Spleen (tissue), 11 donors: ENCODE results near the gene DMD. TPM values are rescaled to one million over a fixed set of nuclear protein-coding genes. Genes with fewer than 3 reads are reported as not detected.

Experiments used
- DNase-seq: peaks from one replicate; pipeline ENCODE4 v3.0.0-alpha.2; 2020
- H3K27ac ChIP-seq, 8 donors: fragments of 200-600 bp; sonication (generic) in 7 of 8; 1 replicate in 4 of 8; 2 replicates in 4 of 8; pipeline versions ENCODE4 v1.5.0 to v1.8.0; 2016 to 2021; ENCODE audit warnings: inconsistent platforms in 4 of 8, mild to moderate bottlenecking in 4 of 8, moderate library complexity in 1 of 8
- H3K27me3 ChIP-seq, 7 donors: fragments of 200-600 bp; sonication (generic) in 6 of 7; replicated peaks in 1 of 7; 1 replicate in 4 of 7; 2 replicates in 3 of 7; pipeline versions ENCODE4 v1.5.0 to v1.8.0; 2016 to 2021; ENCODE audit warnings: inconsistent platforms in 3 of 7, mild to moderate bottlenecking in 1 of 7
- H3K36me3 ChIP-seq, 6 donors: fragments of 200-600 bp; sonication (generic) in 5 of 6; 1 replicate in 4 of 6; 2 replicates in 2 of 6; pipeline versions ENCODE4 v1.5.0 to v1.8.0; 2016 to 2021; ENCODE audit warnings: inconsistent platforms in 2 of 6
- H3K4me1 ChIP-seq, 6 donors: fragments of 200-600 bp; sonication (generic) in 5 of 6; 1 replicate in 3 of 6; 2 replicates in 3 of 6; pipeline versions ENCODE4 v1.5.0 to v1.8.0; 2016 to 2021; ENCODE audit warnings: inconsistent platforms in 3 of 6
- H3K4me3 ChIP-seq, 8 donors: fragments of 200-600 bp; sonication (generic) in 7 of 8; 1 replicate in 4 of 8; 2 replicates in 4 of 8; pipeline versions ENCODE4 v1.5.0 to v1.8.0; 2016 to 2021; ENCODE audit warnings: inconsistent platforms in 4 of 8, mild to moderate bottlenecking in 4 of 8, moderate library complexity in 2 of 8
- H3K9me3 ChIP-seq, 8 donors: fragments of 200-600 bp; sonication (generic) in 7 of 8; 1 replicate in 4 of 8; 2 replicates in 4 of 8; pipeline versions ENCODE4 v1.5.0 to v1.8.0; 2016 to 2021; ENCODE audit warnings: inconsistent platforms in 4 of 8
- POLR2A ChIP-seq, 3 donors: fragments of 450-650 bp; IDR thresholded peaks; one replicate each; pipeline ENCODE4 v1.5.1; 2017; ENCODE audit warnings: antibody characterized with exemption in 3 of 3, mild to moderate bottlenecking in 1 of 3
- POLR2AphosphoS5 ChIP-seq, 3 donors: sonication (generic); formaldehyde crosslinking; IDR thresholded peaks; one replicate each; pipeline ENCODE4 v1.5.1; 2017; ENCODE audit warnings: antibody characterized with exemption in 3 of 3
- WGBS, 5 donors: extraction: QIAGEN DNeasy Blood & Tissue Kit in 3 of 5; methylation state at CpG; one replicate each; pipeline versions ENCODE4 v1.1.5 to v1.1.7; 2013 to 2018; 5-methylcytosine and 5-hydroxymethylcytosine counted together
- intact Hi-C: fragments of 100-400 bp; cut with DNase I; formaldehyde crosslinking; loops from one replicate; pipeline ENCODE4 v1.15.0; 2023; ENCODE audit warnings: low total_unique reads
- polyA plus RNA-seq, 3 donors: library from polyadenylated mRNA; stranded (reverse); fragments of 200-250 nt; gene quantifications; one replicate each; pipeline ENCODE4 v1.2.1, GENCODE V29; 2013
- total RNA-seq, 7 donors: library from RNA; depleted of rRNA in 3 of 7; stranded (reverse); fragments of >200 nt in 3 of 7; fragmentation: NEBNext Ultra II Directional in 4 of 7; extraction: Animal tissue kit (Norgen Biotek cat#: 25700) in 4 of 7; gene quantifications; one replicate each; pipeline versions ENCODE4 v1.1.0 to v1.2.1, GENCODE V29; 2016 to 2021
- TF ChIP-seq, protein P1 (sequence below), 11 experiments: fragments of 200-600 bp in 7 of 11; fragments of 450-650 bp in 4 of 11; sonication (generic) in 4 of 11; IDR thresholded peaks in 8 of 11; conservative IDR thresholded peaks in 3 of 11; 1 replicate in 7 of 11; 2 replicates in 4 of 11; pipeline versions ENCODE4 v1.4.0 to v1.8.0; 2016 to 2021; ENCODE audit warnings: antibody characterized with exemption in 11 of 11, inconsistent platforms in 4 of 11, mild to moderate bottlenecking in 1 of 11
- donor health status: healthy with polysubstance abuse.
- donor health status: DM: no; HTN: no; CAD: no; lungs with moderate emphysema.
- donor health status: DM: no; HTN: no; CAD: no.
- donor health status: Bipolar disorder and iron deficiency.
- donor health status: healthy.
- donor health status: DM: no; HTN: no; CAD: no.
- donor health status: DM: yes; HTN: yes; CAD: no.

The DMD gene
- total and polyA plus RNA-seq, 10 donors, result 1.3 to 11.3 (median 4.4) TPM

DNA sequence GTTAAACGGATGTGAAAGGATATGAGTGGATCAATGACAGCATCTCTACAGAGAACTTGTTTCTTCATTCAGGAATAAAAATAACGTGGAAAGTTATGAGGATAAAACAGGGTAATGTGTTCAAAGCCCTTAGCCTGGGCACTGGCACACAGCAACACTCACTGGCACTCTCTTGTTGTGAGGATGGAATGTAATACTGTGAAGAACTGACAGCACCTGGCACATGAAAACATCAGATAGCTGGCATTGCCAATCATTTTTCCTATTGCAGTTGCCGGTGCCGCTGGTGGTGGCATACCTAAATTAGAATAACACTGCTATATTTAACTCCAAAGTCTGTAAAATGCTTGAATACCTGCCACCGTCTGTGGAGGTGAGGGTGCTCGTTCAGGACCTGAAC lies 1061.2 kb downstream of the DMD start:
- H3K9me3 ChIP-seq, result no peaks in the 10 kb centered on the region
- no peak for TF ChIP-seq POLR2AphosphoS5 (IDR thresholded peaks at IDR 0.05)
- TF ChIP-seq, protein P1, sequence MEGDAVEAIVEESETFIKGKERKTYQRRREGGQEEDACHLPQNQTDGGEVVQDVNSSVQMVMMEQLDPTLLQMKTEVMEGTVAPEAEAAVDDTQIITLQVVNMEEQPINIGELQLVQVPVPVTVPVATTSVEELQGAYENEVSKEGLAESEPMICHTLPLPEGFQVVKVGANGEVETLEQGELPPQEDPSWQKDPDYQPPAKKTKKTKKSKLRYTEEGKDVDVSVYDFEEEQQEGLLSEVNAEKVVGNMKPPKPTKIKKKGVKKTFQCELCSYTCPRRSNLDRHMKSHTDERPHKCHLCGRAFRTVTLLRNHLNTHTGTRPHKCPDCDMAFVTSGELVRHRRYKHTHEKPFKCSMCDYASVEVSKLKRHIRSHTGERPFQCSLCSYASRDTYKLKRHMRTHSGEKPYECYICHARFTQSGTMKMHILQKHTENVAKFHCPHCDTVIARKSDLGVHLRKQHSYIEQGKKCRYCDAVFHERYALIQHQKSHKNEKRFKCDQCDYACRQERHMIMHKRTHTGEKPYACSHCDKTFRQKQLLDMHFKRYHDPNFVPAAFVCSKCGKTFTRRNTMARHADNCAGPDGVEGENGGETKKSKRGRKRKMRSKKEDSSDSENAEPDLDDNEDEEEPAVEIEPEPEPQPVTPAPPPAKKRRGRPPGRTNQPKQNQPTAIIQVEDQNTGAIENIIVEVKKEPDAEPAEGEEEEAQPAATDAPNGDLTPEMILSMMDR (IDR thresholded peaks at IDR 0.05 in 8 of 11, conservative IDR thresholded peaks at IDR 0.05 in 3 of 11), result no peak
- TF ChIP-seq POLR2A (IDR thresholded peaks at IDR 0.05), result no peak
- WGBS, 5 donors, result 49 to 64% (median 61%) methylated on average over 6 of the region's 6 CpGs
- DNase-seq, result no peak
- H3K4me3 ChIP-seq, result no peak overlapping the region
- H3K27me3 ChIP-seq, result no peaks in the 10 kb centered on the region
- H3K36me3 ChIP-seq, result no peaks in the 10 kb centered on the region
- no peaks in the 10 kb centered on the region for H3K4me1 ChIP-seq
- no peak overlapping the region for H3K27ac ChIP-seq
- intact Hi-C loops, result no loop called here

DNA sequence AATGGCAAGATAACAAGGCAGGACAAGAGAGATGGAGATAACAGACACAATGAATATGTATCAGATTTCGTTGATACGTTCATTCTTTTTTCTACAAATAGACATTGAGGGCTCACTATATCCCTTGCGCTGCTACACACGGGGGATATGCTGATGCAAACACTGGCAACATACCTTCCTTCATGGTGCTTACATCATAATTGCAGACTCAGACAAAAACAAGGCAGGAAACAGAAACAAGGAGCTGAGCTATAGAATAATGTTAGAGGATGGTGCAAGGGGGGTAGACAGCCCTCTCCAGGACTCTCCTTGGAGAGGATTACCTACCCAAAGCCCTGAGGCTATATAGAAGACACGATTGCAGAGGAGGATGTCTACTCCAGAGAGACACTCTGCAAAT lies 1069.5 kb downstream of the DMD start:
- H3K27me3 ChIP-seq, result no peaks in the 10 kb centered on the region
- intact Hi-C loops, result no loop called here

DNA sequence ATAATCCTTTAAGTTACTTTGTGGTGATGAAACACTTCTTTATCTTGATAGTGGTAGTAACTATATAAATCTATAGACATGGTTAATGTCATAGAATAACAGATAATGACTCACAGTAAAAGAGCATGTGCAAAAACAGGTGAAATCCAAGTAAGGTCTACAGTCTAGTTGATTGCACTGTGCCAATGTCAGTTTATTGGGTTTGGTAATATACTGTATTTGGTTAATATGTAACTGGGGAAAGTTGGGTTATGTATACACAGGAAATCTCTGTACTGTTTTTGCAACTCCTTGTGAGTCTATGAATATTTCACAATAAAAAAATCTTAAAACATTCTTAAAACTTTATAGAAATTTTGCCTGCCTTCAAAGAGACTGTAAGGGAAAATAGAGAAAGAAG lies 1071.9 kb downstream of the DMD start:
- intact Hi-C loops, result no loop called here
- no peak for TF ChIP-seq POLR2AphosphoS5 (IDR thresholded peaks at IDR 0.05)
- no peak for TF ChIP-seq POLR2A (IDR thresholded peaks at IDR 0.05)
- TF ChIP-seq, protein P1 (IDR thresholded peaks at IDR 0.05 in 8 of 11, conservative IDR thresholded peaks at IDR 0.05 in 3 of 11), result no peak

More for the DNA sequence above, 1069.5 kb downstream of the DMD start:
- H3K9me3 ChIP-seq, result no peaks in the 10 kb centered on the region
- WGBS, 5 donors, result 68 to 87% (median 71%) methylated on average over 5 of the region's 5 CpGs
- no peaks in the 10 kb centered on the region for H3K36me3 ChIP-seq
- H3K4me1 ChIP-seq, result no peaks in the 10 kb centered on the region
- no peak overlapping the region for H3K27ac ChIP-seq
- H3K4me3 ChIP-seq, result no peak overlapping the region
- TF ChIP-seq POLR2A (IDR thresholded peaks at IDR 0.05), result no peak
- TF ChIP-seq, protein P1 (IDR thresholded peaks at IDR 0.05 in 8 of 11, conservative IDR thresholded peaks at IDR 0.05 in 3 of 11), result no peak
- no peak for DNase-seq

DNA sequence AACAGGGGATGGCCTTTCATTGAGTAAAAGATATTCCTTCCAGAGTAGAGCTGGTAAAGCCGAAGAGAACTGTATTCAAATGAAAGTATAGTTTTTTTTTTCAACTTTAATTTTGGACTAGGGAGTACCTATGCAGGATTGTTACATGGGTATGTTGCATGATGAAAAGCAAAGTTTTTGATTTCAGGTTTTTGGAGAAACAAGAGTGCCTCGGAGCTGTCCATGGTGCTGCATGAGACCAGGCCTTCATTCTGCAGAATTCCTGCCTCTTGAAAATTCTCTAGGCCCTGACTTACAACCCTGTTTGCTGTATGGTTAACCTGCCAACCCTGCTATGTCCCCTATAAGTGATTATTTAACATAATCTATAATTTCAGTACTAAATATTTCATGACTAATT lies 1073.8 kb downstream of the DMD start:
- no peak overlapping the region for H3K27ac ChIP-seq
- no peaks in the 10 kb centered on the region for H3K36me3 ChIP-seq
- intact Hi-C loops, result no loop called here
- no peak for DNase-seq
- no peak overlapping the region for H3K4me3 ChIP-seq
- TF ChIP-seq POLR2A (IDR thresholded peaks at IDR 0.05) (no peak), POLR2AphosphoS5 (IDR thresholded peaks at IDR 0.05) (no peak)
- TF ChIP-seq, protein P1 (IDR thresholded peaks at IDR 0.05 in 8 of 11, conservative IDR thresholded peaks at IDR 0.05 in 3 of 11), result no peak
- 53 to 63% (median 60%) methylated on average over 2 of the region's 2 CpGs for WGBS, 5 donors
- H3K4me1 ChIP-seq, result no peaks in the 10 kb centered on the region
- H3K9me3 ChIP-seq, result no peaks in the 10 kb centered on the region
- no peaks in the 10 kb centered on the region for H3K27me3 ChIP-seq

More for the DNA sequence above, 1071.9 kb downstream of the DMD start:
- Histone ChIP-seq H3K4me1 (no peaks in the 10 kb centered on the region), H3K36me3 (no peaks in the 10 kb centered on the region), H3K9me3 (no peaks in the 10 kb centered on the region), H3K27me3 (no peaks in the 10 kb centered on the region), H3K4me3 (no peak overlapping the region), H3K27ac (no peak overlapping the region)
- no peak for DNase-seq
